Left lung (tissue), 10 donors: ENCODE data around the gene PEA15. TPM values are rescaled to one million over a fixed set of nuclear protein-coding genes. Genes with fewer than 3 reads are reported as not detected.

Experiments
- ATAC-seq: fragments of 200-7000 bp; cut with Tn5 transposase; one replicate; pipeline ENCODE4 v1.9.1; 2020; ENCODE audit warnings: moderate library complexity
- DNase-seq, 4 donors: peaks; one replicate each; pipeline ENCODE4 v3.0.0-alpha.2; 2013 to 2020
- H3K27ac ChIP-seq, 2 donors: fragments of 200-600 bp; sonication (generic) in 1 of 2; one replicate each; pipeline versions ENCODE4 v1.5.0 to v1.8.0; 2020 to 2021
- H3K27me3 ChIP-seq, 2 donors: fragments of 200-600 bp; sonication (generic) in 1 of 2; one replicate each; pipeline versions ENCODE4 v1.5.0 to v1.8.0; 2020 to 2021
- H3K36me3 ChIP-seq, 2 donors: fragments of 200-600 bp; sonication (generic) in 1 of 2; one replicate each; pipeline versions ENCODE4 v1.5.0 to v1.8.0; 2020 to 2021
- H3K4me1 ChIP-seq, 2 donors: fragments of 200-600 bp; one replicate each; pipeline ENCODE4 v1.8.0; 2021
- H3K4me3 ChIP-seq, 2 donors: fragments of 200-600 bp; sonication (generic) in 1 of 2; one replicate each; pipeline versions ENCODE4 v1.5.0 to v1.8.0; 2020 to 2021; ENCODE audit warnings: mild to moderate bottlenecking in 1 of 2
- H3K9me3 ChIP-seq, 2 donors: fragments of 200-600 bp; sonication (generic) in 1 of 2; one replicate each; pipeline versions ENCODE4 v1.5.0 to v1.8.0; 2020 to 2021
- CTCF ChIP-seq, 2 donors: fragments of 200-600 bp; sonication (generic) in 1 of 2; IDR thresholded peaks; one replicate each; pipeline versions ENCODE4 v1.5.0 to v1.8.0; 2021; ENCODE audit warnings: antibody characterized with exemption in 2 of 2
- intact Hi-C, 2 donors: fragments of 100-400 bp; cut with DNase I; formaldehyde crosslinking; loops; one replicate each; pipeline versions ENCODE4 v1.11.2 to v1.14.2; 2022
- polyA plus RNA-seq, 6 donors: library from polyadenylated mRNA; unstranded; fragments of 120-200 nt; gene quantifications; one replicate each; pipeline ENCODE4 v1.2.1, GENCODE V29; 2013; ENCODE audit not compliant: insufficient read length in 6 of 6
- total RNA-seq, 2 donors: library from RNA; stranded (reverse); fragmentation: NEBNext Ultra II Directional; extraction: Animal tissue kit (Norgen Biotek cat#: 25700); gene quantifications; one replicate each; pipeline ENCODE4 v1.2.1, GENCODE V29; 2021
- donor health status: DM: no; HTN: yes; CAD: no.
- donor health status: DM: no; HTN: no; CAD: no.

PEA15 gene
- total and polyA plus RNA-seq, 8 donors, result 131 to 178 (median 144) TPM

GRCh38 chr1:160164121-160164520, 41.1 kb upstream of the PEA15 start:
- intact Hi-C loops, result no loop called here
- Histone ChIP-seq H3K36me3 (no peaks in the 10 kb centered on the region), H3K27me3 (peaks cover 0 to 6% of the 10 kb centered on the region in 2 donors), H3K4me1 (peaks cover 0 to 14% of the 10 kb centered on the region in 2 donors), H3K9me3 (no peaks in the 10 kb centered on the region), H3K4me3 (no peak overlapping the region), H3K27ac (no peak overlapping the region)
- no peak for TF ChIP-seq CTCF (IDR thresholded peaks at IDR 0.05)
- no peak for DNase-seq
- ATAC-seq, result no peak

GRCh38 chr1:160166166-160166868, 38.9 kb upstream of the PEA15 start:
- H3K27ac ChIP-seq, result no peak overlapping the region
- H3K4me1 ChIP-seq, result peaks cover 0 to 14% of the 10 kb centered on the region in 2 donors
- ATAC-seq, result no peak
- peaks cover 0 to 6% of the 10 kb centered on the region in 2 donors for H3K27me3 ChIP-seq
- H3K9me3 ChIP-seq, result no peaks in the 10 kb centered on the region
- intact Hi-C loops, result no loop called here
- no peaks in the 10 kb centered on the region for H3K36me3 ChIP-seq
- TF ChIP-seq CTCF (IDR thresholded peaks at IDR 0.05), result no peak
- DNase-seq, result no peak
- no peak overlapping the region for H3K4me3 ChIP-seq

- TF ChIP-seq CTCF (IDR thresholded peaks at IDR 0.05), result no peak
- ATAC-seq (no peak), DNase-seq (no peak)
- Histone ChIP-seq H3K27ac (no peak overlapping the region), H3K9me3 (no peaks in the 10 kb centered on the region), H3K4me1 (peaks cover 0 to 9% of the 10 kb centered on the region in 2 donors), H3K27me3 (peaks cover 0 to 6% of the 10 kb centered on the region in 2 donors), H3K36me3 (no peaks in the 10 kb centered on the region), H3K4me3 (no peak overlapping the region)
- intact Hi-C loops, result no loop called here
Observed at GRCh38 chr1:160167056-160167455, 38.1 kb upstream of the PEA15 start.

GRCh38 chr1:160167580-160167979, 37.6 kb upstream of the PEA15 start:
- H3K4me3 ChIP-seq, result no peak overlapping the region
- H3K9me3 ChIP-seq, result no peaks in the 10 kb centered on the region
- H3K27ac ChIP-seq, result no peak overlapping the region
- TF ChIP-seq CTCF (IDR thresholded peaks at IDR 0.05), result no peak
- no peak for DNase-seq
- ATAC-seq, result no peak
- H3K4me1 ChIP-seq, result peaks cover 0 to 9% of the 10 kb centered on the region in 2 donors
- H3K27me3 ChIP-seq, result peaks cover 0 to 6% of the 10 kb centered on the region in 2 donors
- intact Hi-C loops, result no loop called here
- no peaks in the 10 kb centered on the region for H3K36me3 ChIP-seq

GRCh38 chr1:160168016-160168415, 37.2 kb upstream of the PEA15 start:
- Histone ChIP-seq H3K27me3 (peaks cover 0 to 6% of the 10 kb centered on the region in 2 donors), H3K36me3 (no peaks in the 10 kb centered on the region), H3K4me3 (no peak overlapping the region), H3K9me3 (no peaks in the 10 kb centered on the region), H3K4me1 (peaks cover 0 to 9% of the 10 kb centered on the region in 2 donors), H3K27ac (no peak overlapping the region)
- intact Hi-C loops, result no loop called here
- no peak for TF ChIP-seq CTCF (IDR thresholded peaks at IDR 0.05)
- ATAC-seq (no peak), DNase-seq (no peak)
